Ishikawa (cell line): ENCODE measurements around the gene RPL7L1.

Experiments
- CEBPB ChIP-seq: IDR thresholded peaks from 2 replicates; pipeline ENCODE4 v1.6.1; 2012
- EP300 ChIP-seq: IDR thresholded peaks from 2 replicates; pipeline ENCODE4 v1.6.1; 2012; ENCODE audit warnings: borderline replicate concordance
- TAF1 ChIP-seq: IDR thresholded peaks from 2 replicates; pipeline ENCODE4 v1.6.1; 2012; ENCODE audit warnings: low read depth, mild to moderate bottlenecking
- TEAD4 ChIP-seq: IDR thresholded peaks from 2 replicates; pipeline ENCODE4 v1.6.1; 2012
- TF ChIP-seq, protein P1 (sequence below): IDR thresholded peaks from 2 replicates; pipeline ENCODE4 v1.6.1; 2012; ENCODE audit warnings: low read depth, mild to moderate bottlenecking

DNA sequence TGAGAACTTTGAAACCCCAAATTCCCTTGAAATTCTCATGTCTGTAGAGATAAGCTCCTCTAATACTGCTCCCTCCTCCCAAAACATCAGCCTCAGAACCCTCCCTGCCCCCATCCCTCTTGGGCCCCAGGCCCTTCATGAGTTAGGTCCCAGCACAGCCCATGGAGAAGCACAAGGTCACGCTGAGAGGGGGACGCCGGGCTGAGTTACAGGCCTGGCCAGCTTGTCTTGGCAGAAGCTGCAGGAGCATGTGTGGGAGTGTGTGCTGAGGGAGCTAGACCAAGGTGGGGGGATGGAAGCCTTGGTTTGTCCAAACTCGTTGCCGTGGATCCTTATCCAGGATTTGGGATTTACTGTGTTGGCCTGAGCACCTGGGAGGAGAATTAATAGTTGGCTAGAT, 27.9 kb downstream of the RPL7L1 start:
- TF ChIP-seq TAF1 (no peak), TEAD4 (no peak), CEBPB (no peak), EP300 (no peak)
- TF ChIP-seq, protein P1, sequence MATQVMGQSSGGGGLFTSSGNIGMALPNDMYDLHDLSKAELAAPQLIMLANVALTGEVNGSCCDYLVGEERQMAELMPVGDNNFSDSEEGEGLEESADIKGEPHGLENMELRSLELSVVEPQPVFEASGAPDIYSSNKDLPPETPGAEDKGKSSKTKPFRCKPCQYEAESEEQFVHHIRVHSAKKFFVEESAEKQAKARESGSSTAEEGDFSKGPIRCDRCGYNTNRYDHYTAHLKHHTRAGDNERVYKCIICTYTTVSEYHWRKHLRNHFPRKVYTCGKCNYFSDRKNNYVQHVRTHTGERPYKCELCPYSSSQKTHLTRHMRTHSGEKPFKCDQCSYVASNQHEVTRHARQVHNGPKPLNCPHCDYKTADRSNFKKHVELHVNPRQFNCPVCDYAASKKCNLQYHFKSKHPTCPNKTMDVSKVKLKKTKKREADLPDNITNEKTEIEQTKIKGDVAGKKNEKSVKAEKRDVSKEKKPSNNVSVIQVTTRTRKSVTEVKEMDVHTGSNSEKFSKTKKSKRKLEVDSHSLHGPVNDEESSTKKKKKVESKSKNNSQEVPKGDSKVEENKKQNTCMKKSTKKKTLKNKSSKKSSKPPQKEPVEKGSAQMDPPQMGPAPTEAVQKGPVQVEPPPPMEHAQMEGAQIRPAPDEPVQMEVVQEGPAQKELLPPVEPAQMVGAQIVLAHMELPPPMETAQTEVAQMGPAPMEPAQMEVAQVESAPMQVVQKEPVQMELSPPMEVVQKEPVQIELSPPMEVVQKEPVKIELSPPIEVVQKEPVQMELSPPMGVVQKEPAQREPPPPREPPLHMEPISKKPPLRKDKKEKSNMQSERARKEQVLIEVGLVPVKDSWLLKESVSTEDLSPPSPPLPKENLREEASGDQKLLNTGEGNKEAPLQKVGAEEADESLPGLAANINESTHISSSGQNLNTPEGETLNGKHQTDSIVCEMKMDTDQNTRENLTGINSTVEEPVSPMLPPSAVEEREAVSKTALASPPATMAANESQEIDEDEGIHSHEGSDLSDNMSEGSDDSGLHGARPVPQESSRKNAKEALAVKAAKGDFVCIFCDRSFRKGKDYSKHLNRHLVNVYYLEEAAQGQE: no peak
